COLO829 (cell line): ENCODE results near the gene CA5A.

ENCODE experiments used
- DNase-seq: peaks from one replicate; pipeline ENCODE4 v3.0.0; 2012; ENCODE audit warnings: low spot score

CA5A gene

GRCh38 chr16:87848676-87849345 is 87.5 kb downstream of the CA5A start:
- DNase-seq: no peak

- DNase-seq: peak; percentile 84
Measured at GRCh38 chr16:87847785-87848675, 88.3 kb downstream of the CA5A start.

- no peak for DNase-seq
Measured at GRCh38 chr16:87847467-87847784, 88.9 kb downstream of the CA5A start.

- no peak for DNase-seq
Measured at GRCh38 chr16:87846705-87847466, 89.4 kb downstream of the CA5A start.

DNA sequence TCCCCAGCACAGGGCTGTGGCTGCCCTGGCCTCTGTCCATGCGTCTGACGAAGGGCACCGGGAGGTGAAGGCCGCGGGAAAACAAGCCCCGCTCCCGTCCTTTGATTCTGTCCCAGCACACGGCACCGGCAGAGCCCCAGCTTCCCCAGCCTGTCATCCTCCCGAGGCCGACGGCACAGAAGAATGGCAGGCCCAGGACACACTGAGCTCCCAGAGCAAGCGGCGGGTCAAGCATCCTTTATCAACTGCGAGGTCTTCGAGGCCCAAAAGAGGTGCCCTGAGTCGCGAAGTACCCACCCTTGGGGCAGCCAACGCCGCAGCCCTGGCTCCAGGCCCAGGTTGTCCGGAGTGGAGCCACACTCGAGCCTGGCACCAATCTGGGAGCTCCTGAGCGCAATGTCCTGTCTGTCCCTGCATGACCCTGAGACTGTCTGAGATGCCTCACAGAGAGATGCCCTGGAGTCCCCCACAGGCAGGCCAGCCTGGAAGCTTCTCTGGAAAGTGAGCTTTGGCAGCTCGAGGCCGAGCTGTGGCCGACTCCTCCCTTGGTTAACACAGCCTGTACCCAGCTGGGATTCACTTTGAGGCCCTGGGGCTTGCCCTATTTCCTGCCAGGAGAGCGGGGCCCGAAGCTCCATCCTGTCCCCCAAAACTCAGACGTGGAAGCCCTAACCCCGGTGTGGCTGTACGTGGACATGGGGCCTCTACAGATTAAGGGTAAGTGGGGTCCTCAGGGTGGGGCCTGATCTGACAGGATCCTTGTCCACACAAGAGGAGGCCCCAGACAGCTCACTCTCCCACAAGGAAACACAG is 90.3 kb downstream of the CA5A start:
- no peak for DNase-seq

DNA sequence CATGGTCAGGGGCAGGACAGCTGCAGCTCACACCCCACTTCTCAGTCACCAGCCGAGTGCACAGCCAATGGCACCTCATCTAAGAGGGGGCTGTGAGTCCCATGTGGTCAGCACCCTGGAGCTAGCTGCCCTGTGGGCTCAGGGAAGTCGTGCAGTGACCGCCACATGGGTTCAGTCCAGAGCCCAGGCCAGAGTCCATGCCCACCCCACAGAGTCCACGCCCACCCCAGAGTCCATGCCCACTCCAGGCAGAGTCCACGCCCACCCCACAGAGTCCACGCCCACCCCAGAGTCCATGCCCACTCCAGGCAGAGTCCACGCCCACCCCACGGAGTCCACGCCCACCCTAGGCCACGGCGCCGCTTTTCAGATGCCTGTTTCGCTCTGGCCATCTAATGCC is 91.1 kb downstream of the CA5A start:
- DNase-seq: no peak

DNA sequence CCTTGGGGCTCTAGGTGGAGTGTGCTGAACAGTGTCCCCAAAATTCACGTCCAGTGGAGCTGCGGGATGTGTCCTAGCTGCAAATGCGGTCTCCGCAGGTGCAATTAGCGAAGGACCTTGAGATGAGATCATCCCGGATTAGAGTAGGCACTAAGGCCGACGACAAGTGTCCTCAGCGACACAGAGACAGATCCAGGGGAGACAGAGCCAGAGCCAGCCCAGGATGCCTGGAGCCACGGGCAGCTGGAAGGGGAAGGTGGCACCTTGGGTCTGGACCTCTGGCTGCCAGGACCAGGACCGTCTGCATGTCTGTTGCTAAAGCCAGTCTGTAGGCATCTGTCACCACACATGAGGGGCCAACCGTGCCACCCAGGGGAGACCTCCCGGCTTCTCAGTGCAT is 91.5 kb downstream of the CA5A start:
- no peak for DNase-seq

DNA sequence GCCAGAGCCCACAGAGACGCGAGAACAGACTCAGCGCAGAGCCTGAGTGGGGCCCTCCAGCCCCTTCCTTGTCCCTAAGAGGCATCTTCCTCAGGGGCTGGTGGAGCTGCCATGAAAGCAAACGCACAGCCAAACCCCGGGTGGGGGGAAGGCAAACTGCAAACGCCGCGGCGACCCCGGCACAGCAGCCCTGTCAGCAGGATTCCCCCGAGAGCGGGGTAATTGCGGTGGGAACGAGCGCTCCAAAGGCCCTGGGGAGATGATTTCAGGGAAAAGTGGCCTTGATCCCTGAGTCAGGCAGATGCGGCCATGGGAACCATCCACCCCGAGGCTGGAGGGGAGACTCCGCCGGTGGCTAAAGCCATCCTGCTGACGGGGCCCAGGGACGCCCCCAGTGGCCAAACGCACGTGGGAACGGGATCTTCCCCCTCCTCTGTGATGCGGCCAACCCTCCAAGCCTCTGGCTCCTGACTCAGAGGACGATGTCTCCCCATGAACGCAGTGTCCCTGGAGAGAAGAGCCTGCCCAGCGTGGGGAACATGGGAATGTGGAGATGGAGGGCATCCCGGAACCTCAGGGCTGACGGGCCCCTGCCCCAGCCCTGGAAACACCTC is 92.1 kb downstream of the CA5A start:
- DNase-seq: no peak

- no peak for DNase-seq
Measured at GRCh38 chr16:87843678-87844105, 92.6 kb downstream of the CA5A start.

DNA sequence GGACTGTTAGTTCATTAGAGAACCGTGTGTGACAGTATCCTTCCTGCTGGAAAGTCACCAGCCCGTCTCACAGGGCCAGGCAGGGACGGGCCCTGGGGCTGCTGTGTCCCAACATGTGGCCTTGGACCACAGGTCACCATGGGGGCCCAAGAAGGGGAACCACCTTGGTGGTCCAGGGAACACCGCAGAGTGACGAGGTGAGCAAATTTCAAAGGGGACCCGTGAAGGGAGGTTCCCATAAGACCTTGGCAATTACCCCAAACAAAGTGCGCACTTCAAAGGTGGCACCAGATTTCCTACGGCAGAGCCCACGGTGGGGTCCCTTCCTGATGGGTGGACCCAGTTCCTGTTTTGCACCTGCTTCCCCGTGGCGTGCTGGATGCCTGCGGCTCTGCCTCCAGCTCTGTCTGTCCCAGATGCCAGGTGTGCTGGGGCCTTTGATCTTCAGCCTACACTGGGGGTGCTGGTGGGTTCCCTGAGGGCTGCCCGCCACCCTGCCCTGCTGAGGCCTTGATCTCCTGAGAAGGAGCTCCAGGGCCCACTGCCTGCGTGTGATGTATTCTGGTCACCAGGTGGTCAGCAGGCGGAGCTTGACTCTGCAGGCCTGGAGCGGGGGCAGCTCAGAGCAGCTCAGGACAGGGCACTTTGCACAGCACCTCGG is 94.0 kb downstream of the CA5A start:
- no peak for DNase-seq

DNA sequence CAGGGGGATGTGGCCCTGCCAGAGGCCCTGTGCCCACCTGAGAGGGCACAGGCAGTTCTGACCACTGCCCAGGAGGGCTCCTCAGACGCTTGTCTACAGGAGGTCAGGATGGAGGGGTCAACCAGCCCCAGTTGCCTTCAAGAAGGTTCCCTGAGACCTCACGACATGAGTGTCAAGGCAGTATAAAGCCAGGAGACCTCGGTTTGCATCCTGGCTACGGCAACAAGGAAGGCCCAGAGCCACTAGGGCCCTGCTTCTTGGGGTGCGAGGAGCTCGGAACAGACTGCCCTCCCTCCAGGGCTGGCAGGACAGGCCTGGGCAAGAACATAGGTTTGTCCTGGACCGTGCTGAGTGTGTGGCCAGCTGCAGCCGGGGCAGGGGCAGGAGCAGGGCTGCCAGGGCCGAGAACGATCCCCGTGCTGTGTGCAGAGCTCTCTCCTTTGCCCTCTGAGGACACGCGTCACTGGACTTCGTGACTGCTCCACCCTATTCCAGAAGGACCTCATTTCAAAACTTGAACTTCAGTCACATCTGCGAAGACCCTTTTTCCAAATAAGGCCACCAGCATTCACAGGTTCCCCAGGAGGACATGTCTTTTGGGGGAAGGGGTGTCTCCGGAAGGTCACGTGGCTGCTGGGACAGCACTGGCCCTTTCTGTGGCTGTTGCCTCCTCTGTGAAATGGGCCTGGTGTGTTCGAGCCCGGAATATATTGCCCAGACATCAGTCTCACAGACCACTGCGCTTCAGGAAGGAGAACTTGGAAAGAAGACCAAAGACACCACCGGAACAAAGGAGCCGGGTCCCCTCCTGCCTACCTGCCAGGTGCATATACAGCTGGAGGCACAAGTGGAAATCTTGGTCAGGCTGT is 94.8 kb downstream of the CA5A start:
- DNase-seq: no peak

- DNase-seq: no peak
Measured at GRCh38 chr16:87840271-87840978, 95.9 kb downstream of the CA5A start.

- DNase-seq: no peak
Measured at GRCh38 chr16:87839542-87840270, 96.6 kb downstream of the CA5A start.

- no peak for DNase-seq
Measured at GRCh38 chr16:87838643-87839541, 97.4 kb downstream of the CA5A start.
